IMR-90 (cell line): Measurements from ENCODE around the gene STXBP6.

Experiments
- BHLHE40 ChIP-seq: fragments of 150-350 bp; IDR thresholded peaks from 2 replicates; pipeline ENCODE4 v1.6.1; 2016; ENCODE audit warnings: mild to moderate bottlenecking, low read depth, low read length
- CTCF ChIP-seq: conservative IDR thresholded peaks from 2 replicates; pipeline ENCODE4 v1.5.1; 2012; ENCODE audit warnings: mild to moderate bottlenecking, low read depth, low read length, improper control_type of control experiment
- MAFK ChIP-seq: IDR thresholded peaks from 2 replicates; pipeline ENCODE4 v1.6.1; 2012; ENCODE audit warnings: low read depth, low read length, improper control_type of control experiment
- POLR2A ChIP-seq: IDR thresholded peaks from 2 replicates; pipeline ENCODE4 v1.6.1; 2012; ENCODE audit warnings: mild to moderate bottlenecking, low read depth, low read length
- RAD21 ChIP-seq: IDR thresholded peaks from 2 replicates; pipeline ENCODE4 v1.6.1; 2012; ENCODE audit warnings: low read length, improper control_type of control experiment
- RCOR1 ChIP-seq: IDR thresholded peaks from 2 replicates; pipeline ENCODE4 v1.6.1; 2012; ENCODE audit warnings: mild to moderate bottlenecking, low read length, improper control_type of control experiment; ENCODE audit not compliant: insufficient replicate concordance

GRCh38 chr14:25006961-25007795 is 42.8 kb downstream of the STXBP6 start:
- TF ChIP-seq CTCF (no peak), MAFK (peak; percentile 94), RCOR1 (no peak), POLR2A (no peak), RAD21 (0 out of 2 replicates have a peak, but pooled peaks have one; percentile 4), BHLHE40 (peak; percentile 75)
